Hepatocyte (in vitro differentiated cells): ENCODE measurements around the gene MYZAP.

ENCODE experiments used
- EZH2 ChIP-seq: fragments of 200-600 bp; sonication (generic); IDR thresholded peaks from 2 replicates; pipeline ENCODE4 v1.6.1; 2016; ENCODE audit warnings: antibody characterized with exemption, mild to moderate bottlenecking, borderline replicate concordance
- EZH2phosphoT487 ChIP-seq: fragments of 200-600 bp; sonication (generic); IDR thresholded peaks from one replicate; pipeline ENCODE4 v1.6.1; 2018; ENCODE audit warnings: antibody characterized with exemption, mild to moderate bottlenecking, low read depth, moderate library complexity; ENCODE audit not compliant: unreplicated experiment, severe bottlenecking
- TF ChIP-seq, protein P1 (sequence below): fragments of 200-600 bp; sonication (generic); IDR thresholded peaks from 2 replicates; pipeline ENCODE4 v1.5.1; 2016; ENCODE audit warnings: antibody characterized with exemption, mild to moderate bottlenecking; ENCODE audit not compliant: poor library complexity

DNA sequence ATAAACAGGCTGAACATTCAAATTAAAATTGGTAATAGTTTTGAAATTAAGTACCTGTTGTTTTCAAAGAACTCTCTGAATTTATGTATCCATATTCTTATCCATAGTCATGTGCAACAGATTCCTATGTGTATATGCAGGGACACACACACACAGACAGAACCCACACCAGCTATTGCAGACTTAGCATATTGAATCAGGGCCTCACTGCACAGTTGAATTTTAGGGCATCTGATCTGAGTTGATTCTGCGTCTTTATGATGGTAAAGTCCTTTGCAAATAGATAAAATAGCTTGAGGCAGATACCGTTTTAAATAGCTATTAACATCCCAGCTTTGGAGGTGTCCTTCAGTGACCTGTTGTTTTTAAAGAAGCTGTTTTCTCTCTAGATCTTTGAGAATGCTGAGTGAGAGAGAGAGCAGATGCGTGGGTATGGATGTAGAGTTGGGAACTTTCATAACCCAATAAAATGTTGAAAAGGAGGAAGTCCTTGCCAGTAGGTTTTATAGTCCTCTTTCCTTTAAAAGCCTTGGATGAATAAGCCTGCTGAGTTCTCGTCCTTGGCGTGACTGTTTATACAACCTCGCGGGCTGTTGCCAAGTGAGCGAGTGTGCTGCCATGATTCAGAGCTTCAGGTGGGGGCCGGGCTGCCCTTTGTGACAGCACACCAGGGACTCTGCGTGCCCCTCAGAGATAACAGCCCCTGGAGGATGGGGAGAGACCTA is 18.3 kb downstream of the MYZAP start:
- TF ChIP-seq, protein P1, sequence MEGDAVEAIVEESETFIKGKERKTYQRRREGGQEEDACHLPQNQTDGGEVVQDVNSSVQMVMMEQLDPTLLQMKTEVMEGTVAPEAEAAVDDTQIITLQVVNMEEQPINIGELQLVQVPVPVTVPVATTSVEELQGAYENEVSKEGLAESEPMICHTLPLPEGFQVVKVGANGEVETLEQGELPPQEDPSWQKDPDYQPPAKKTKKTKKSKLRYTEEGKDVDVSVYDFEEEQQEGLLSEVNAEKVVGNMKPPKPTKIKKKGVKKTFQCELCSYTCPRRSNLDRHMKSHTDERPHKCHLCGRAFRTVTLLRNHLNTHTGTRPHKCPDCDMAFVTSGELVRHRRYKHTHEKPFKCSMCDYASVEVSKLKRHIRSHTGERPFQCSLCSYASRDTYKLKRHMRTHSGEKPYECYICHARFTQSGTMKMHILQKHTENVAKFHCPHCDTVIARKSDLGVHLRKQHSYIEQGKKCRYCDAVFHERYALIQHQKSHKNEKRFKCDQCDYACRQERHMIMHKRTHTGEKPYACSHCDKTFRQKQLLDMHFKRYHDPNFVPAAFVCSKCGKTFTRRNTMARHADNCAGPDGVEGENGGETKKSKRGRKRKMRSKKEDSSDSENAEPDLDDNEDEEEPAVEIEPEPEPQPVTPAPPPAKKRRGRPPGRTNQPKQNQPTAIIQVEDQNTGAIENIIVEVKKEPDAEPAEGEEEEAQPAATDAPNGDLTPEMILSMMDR = no peak
- TF ChIP-seq EZH2 = no peak
- no peak for TF ChIP-seq EZH2phosphoT487
